HG03064 (cell line): ENCODE results near the gene PPDPF.

ENCODE experiments used
- ATAC-seq: cut with Tn5 transposase; IDR thresholded peaks from one replicate; pipeline ENCODE4 v1.9.1; 2021; ENCODE audit warnings: low read depth; ENCODE audit not compliant: unreplicated experiment

Gene PPDPF

GRCh38 chr20:63487116-63487764 is 33.3 kb upstream of the PPDPF start:
- ATAC-seq, result no peak

- no peak for ATAC-seq
These were observed 32.8 kb upstream of the PPDPF start for GRCh38 chr20:63487781-63488241.

- no peak for ATAC-seq
These were observed 32.0 kb upstream of the PPDPF start for GRCh38 chr20:63488315-63489251.

- ATAC-seq, result no peak
These were observed 30.1 kb upstream of the PPDPF start for GRCh38 chr20:63490416-63490815.

- no peak for ATAC-seq
These were observed 29.5 kb upstream of the PPDPF start for GRCh38 chr20:63491078-63491477.

- ATAC-seq, result no peak
These were observed 28.8 kb upstream of the PPDPF start for GRCh38 chr20:63491635-63492230.

- ATAC-seq, result no peak
These were observed 28.0 kb upstream of the PPDPF start for GRCh38 chr20:63492518-63492917.

- no peak for ATAC-seq
These were observed 27.6 kb upstream of the PPDPF start for GRCh38 chr20:63492982-63493381.

- no peak for ATAC-seq
These were observed 27.0 kb upstream of the PPDPF start for GRCh38 chr20:63493563-63494020.

GRCh38 chr20:63494084-63494419 is 26.5 kb upstream of the PPDPF start:
- no peak for ATAC-seq

- ATAC-seq, result no peak
These were observed 26.0 kb upstream of the PPDPF start for GRCh38 chr20:63494420-63495166.

- no peak for ATAC-seq
These were observed 25.3 kb upstream of the PPDPF start for GRCh38 chr20:63495167-63495720.

- no peak for ATAC-seq
These were observed 24.6 kb upstream of the PPDPF start for GRCh38 chr20:63495741-63496595.

- no peak for ATAC-seq
These were observed 23.9 kb upstream of the PPDPF start for GRCh38 chr20:63496596-63497120.

GRCh38 chr20:63497138-63497945 is 23.2 kb upstream of the PPDPF start:
- ATAC-seq, result no peak

- no peak for ATAC-seq
These were observed 22.3 kb upstream of the PPDPF start for GRCh38 chr20:63497946-63498935.

- no peak for ATAC-seq
These were observed 21.6 kb upstream of the PPDPF start, which contains the start of gene EEF1A2 for GRCh38 chr20:63498960-63499337. TSS of gene EEF1A2 (minus strand) at chr20:63499083. CDS start at chr20:63497763, 1,320 bp downstream.
